ENCODE results near the gene MCC.

Gene MCC

GRCh38 chr5:113156271-113156877 lies 331.9 kb downstream of the MCC start:
- no peak overlapping the region for H3K27ac ChIP-seq
- TF ChIP-seq CTCF (conservative IDR thresholded peaks at IDR 0.05) (no peak), ZFX (IDR thresholded peaks at IDR 0.05) (no peak)

- TF ChIP-seq ZFX (IDR thresholded peaks at IDR 0.05) (no peak), CTCF (conservative IDR thresholded peaks at IDR 0.05) (no peak)
- H3K27ac ChIP-seq, result no peak overlapping the region
Observed at GRCh38 chr5:113153512-113154097, 334.6 kb downstream of the MCC start.

GRCh38 chr5:113152380-113152740 lies 335.9 kb downstream of the MCC start:
- H3K27ac ChIP-seq, result no peak overlapping the region
- TF ChIP-seq CTCF (conservative IDR thresholded peaks at IDR 0.05) (no peak), ZFX (IDR thresholded peaks at IDR 0.05) (no peak)

- H3K27ac ChIP-seq, result no peak overlapping the region
- TF ChIP-seq ZFX (IDR thresholded peaks at IDR 0.05) (no peak), CTCF (conservative IDR thresholded peaks at IDR 0.05) (no peak)
Observed at GRCh38 chr5:113151641-113152379, 336.4 kb downstream of the MCC start.

- no peak overlapping the region for H3K27ac ChIP-seq
- TF ChIP-seq CTCF (conservative IDR thresholded peaks at IDR 0.05) (no peak), ZFX (IDR thresholded peaks at IDR 0.05) (no peak)
Observed at GRCh38 chr5:113150821-113151220, 337.4 kb downstream of the MCC start.

- TF ChIP-seq ZFX (IDR thresholded peaks at IDR 0.05) (no peak), CTCF (conservative IDR thresholded peaks at IDR 0.05) (no peak)
- H3K27ac ChIP-seq, result no peak overlapping the region
Observed at GRCh38 chr5:113150221-113150620, 338.0 kb downstream of the MCC start.

- H3K27ac ChIP-seq, result no peak overlapping the region
Observed at GRCh38 chr5:113147537-113147936, 340.7 kb downstream of the MCC start.

More at GRCh38 chr5:113147537-113147936, 340.7 kb downstream of the MCC start:
- TF ChIP-seq CTCF (conservative IDR thresholded peaks at IDR 0.05), result no peak
- TF ChIP-seq ZFX (IDR thresholded peaks at IDR 0.05), result no peak
